ENCODE data around the gene PPP6R2. TPM values are rescaled to one million over a fixed set of nuclear protein-coding genes. Genes with fewer than 3 reads are reported as not detected.

PPP6R2 gene
- polyA plus RNA-seq, 1 donor (not counting 4 experiments of a cell fraction or from before 2014, with no cell fraction given), result 19.8 TPM

GRCh38 chr22:50311606-50312351 is 31.3 kb upstream of the PPP6R2 start:
- H3K36me3 ChIP-seq (ENCODE audit: control insufficient read depth in 2 of 2, extremely low read depth in 1 of 2, insufficient read depth in 2 of 2, low read length in 2 of 2), result no peaks in the 10 kb centered on the region
- dilution Hi-C loops (cut with MboI; ENCODE audit: extremely low pct_ligation_motif_present, low sequenced_read_pairs), result no loop called here
- H3K9me3 ChIP-seq (ENCODE audit: control insufficient read depth, low read depth, low read length), result no peaks in the 10 kb centered on the region
- H3K27ac ChIP-seq (ENCODE audit: control insufficient read depth, insufficient read depth, low read length), result no peak overlapping the region
- peaks cover 2% of the 10 kb centered on the region for H3K4me1 ChIP-seq (ENCODE audit: control insufficient read depth, extremely low read depth, insufficient read depth, low read length)
- FAIRE-seq (no peak), DNase-seq (ENCODE audit: low read depth, low spot score) (no peak)
- H3K27me3 ChIP-seq (ENCODE audit: control insufficient read depth, extremely low read depth, insufficient read depth, low read length), result peaks cover 13% of the 10 kb centered on the region
- H3K79me2 ChIP-seq (ENCODE audit: control insufficient read depth, insufficient read depth, low read length), result peaks cover 2% of the 10 kb centered on the region
- no peak overlapping the region for H2AFZ ChIP-seq (ENCODE audit: control insufficient read depth, low read length)
- TF ChIP-seq EZH2 (IDR thresholded peaks at IDR 0.05; ENCODE audit: low read length), result no peak
- no peak overlapping the region for H3K4me3 ChIP-seq (ENCODE audit: control insufficient read depth in 2 of 3, extremely low read depth in 1 of 3, insufficient read depth in 2 of 3, low read depth in 1 of 3, low read length in 3 of 3)
- H4K20me1 ChIP-seq (ENCODE audit: control insufficient read depth, extremely low read depth, insufficient read depth, low read length), result no peaks in the 10 kb centered on the region
- no peaks in the 10 kb centered on the region for H3K9me1 ChIP-seq (ENCODE audit: control insufficient read depth, extremely low read depth, insufficient read depth, low read length)
- no peak overlapping the region for H3K4me2 ChIP-seq (ENCODE audit: control insufficient read depth, extremely low read depth, insufficient read depth, low read depth, low read length)
- H3K9ac ChIP-seq (ENCODE audit: control insufficient read depth, extremely low read depth, insufficient read depth, low read length), result no peak overlapping the region

- no peak for TF ChIP-seq CTCF (optimal IDR thresholded peaks at IDR 0.05 in 1 of 3, IDR thresholded peaks at IDR 0.05 in 1 of 3, conservative IDR thresholded peaks at IDR 0.05 in 1 of 3; ENCODE audit: extremely low read depth in 1 of 3, insufficient read depth in 2 of 3, low read length in 3 of 3)
- TF ChIP-seq EZH2 (IDR thresholded peaks at IDR 0.05; ENCODE audit: low read length), result no peak
- Histone ChIP-seq H3K27ac (ENCODE audit: control insufficient read depth, insufficient read depth, low read length) (no peak overlapping the region), H3K9me1 (ENCODE audit: control insufficient read depth, extremely low read depth, insufficient read depth, low read length) (no peaks in the 10 kb centered on the region), H3K4me2 (ENCODE audit: control insufficient read depth, extremely low read depth, insufficient read depth, low read depth, low read length) (no peak overlapping the region), H3K27me3 (ENCODE audit: control insufficient read depth, extremely low read depth, insufficient read depth, low read length) (peaks cover 13% of the 10 kb centered on the region), H3K4me1 (ENCODE audit: control insufficient read depth, extremely low read depth, insufficient read depth, low read length) (peaks cover 4% of the 10 kb centered on the region), H3K36me3 (ENCODE audit: control insufficient read depth in 2 of 2, extremely low read depth in 1 of 2, insufficient read depth in 2 of 2, low read length in 2 of 2) (no peaks in the 10 kb centered on the region), H3K4me3 (ENCODE audit: control insufficient read depth in 2 of 3, extremely low read depth in 1 of 3, insufficient read depth in 2 of 3, low read depth in 1 of 3, low read length in 3 of 3) (no peak overlapping the region), H3K9me3 (ENCODE audit: control insufficient read depth, low read depth, low read length) (no peaks in the 10 kb centered on the region), H3K9ac (ENCODE audit: control insufficient read depth, extremely low read depth, insufficient read depth, low read length) (no peak overlapping the region), H2AFZ (ENCODE audit: control insufficient read depth, low read length) (no peak overlapping the region), H3K79me2 (ENCODE audit: control insufficient read depth, insufficient read depth, low read length) (no peaks in the 10 kb centered on the region), H4K20me1 (ENCODE audit: control insufficient read depth, extremely low read depth, insufficient read depth, low read length) (no peaks in the 10 kb centered on the region)
- FAIRE-seq, result no peak
- DNase-seq (ENCODE audit: low read depth, low spot score), result no peak
- dilution Hi-C loops (cut with MboI; ENCODE audit: extremely low pct_ligation_motif_present, low sequenced_read_pairs), result no loop called here
These were observed 30.8 kb upstream of the PPP6R2 start for GRCh38 chr22:50312371-50312770.

Data from keratinocyte (primary cell).